Measurements from ENCODE around the gene TNFSF8. TPM values are rescaled to one million over a fixed set of nuclear protein-coding genes. Genes with fewer than 3 reads are reported as not detected.

Gene TNFSF8
- total RNA-seq, 1 experiment from 2014 or later, result 0.15 TPM

- H3K36me3 ChIP-seq (ENCODE audit: control insufficient read depth, insufficient read depth, low read length), result no peaks in the 10 kb centered on the region
- ATAC-seq (no peak), DNase-seq (ENCODE audit: low read depth, low spot score) (no peak)
- H3K4me3 ChIP-seq (ENCODE audit: low read depth in 2 of 2, low read length in 2 of 2), result no peak overlapping the region
- H3K9me3 ChIP-seq (ENCODE audit: control insufficient read depth, insufficient read depth, low read depth, low read length), result no peaks in the 10 kb centered on the region
- H3K27ac ChIP-seq (ENCODE audit: low read length), result no peak overlapping the region
- TF ChIP-seq TCF7L2 (IDR thresholded peaks at IDR 0.05; ENCODE audit: low read depth, low read length) (no peak), SIN3A (IDR thresholded peaks at IDR 0.05; ENCODE audit: borderline replicate concordance, insufficient read depth, low read depth, low read length) (no peak), CTCF (IDR thresholded peaks at IDR 0.05) (no peak), REST (IDR thresholded peaks at IDR 0.05; ENCODE audit: insufficient read depth in 1 of 2, low read depth in 2 of 2, low read length in 1 of 2) (no peak), POLR2AphosphoS5 (IDR thresholded peaks at IDR 0.05; ENCODE audit: low read depth, low read length) (no peak)
- ChIA-PET POLR2A (no interaction called here), CTCF (no interaction called here)
- H3K4me1 ChIP-seq (ENCODE audit: control insufficient read depth, insufficient read depth, low read length), result no peaks in the 10 kb centered on the region
- intact Hi-C loops (cut with micrococcal nuclease; ENCODE audit: unreplicated experiment) (no loop called here), in situ Hi-C loops (cut with HindIII; ENCODE audit: low pct_unique_long_range_greater_than_20kb, low sequenced_read_pairs) (no loop called here)
- H3K27me3 ChIP-seq (ENCODE audit: control insufficient read depth, insufficient read depth, low read length), result no peaks in the 10 kb centered on the region
- no TSS peak for BruUV-seq (replicated peaks)
Measured at GRCh38 chr9:114909661-114910060, 20.7 kb downstream of the TNFSF8 start.

DNA sequence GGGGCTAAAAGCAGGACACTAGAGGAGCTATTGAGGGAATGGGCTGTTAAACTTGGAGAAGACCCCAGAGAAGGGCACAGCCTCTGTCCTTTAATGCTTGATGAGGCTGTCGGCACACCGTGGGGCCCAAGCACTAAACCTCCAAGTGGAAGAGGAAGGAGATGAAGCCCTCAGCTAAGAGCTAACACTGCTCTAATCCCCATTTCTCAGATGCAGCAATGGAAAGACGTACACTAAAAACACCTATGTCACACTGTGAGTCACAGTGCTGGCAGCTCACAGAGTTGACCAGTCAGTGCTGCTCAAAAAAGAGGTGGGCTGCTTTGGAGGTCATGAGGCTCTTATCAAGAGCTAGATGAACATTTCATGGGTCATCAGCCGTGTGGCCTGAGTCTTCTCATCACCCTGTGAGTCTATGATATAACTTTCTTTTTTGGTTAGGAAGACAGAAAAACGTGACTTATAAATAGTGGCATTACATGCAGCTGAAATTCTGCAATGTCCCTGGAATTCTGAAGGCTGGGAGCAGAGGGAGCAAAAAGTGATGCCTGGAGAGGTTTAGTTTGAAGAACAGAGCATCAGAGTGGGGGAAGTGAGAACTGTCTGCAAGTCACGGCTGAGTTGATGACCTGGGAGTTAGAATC, 21.5 kb downstream of the TNFSF8 start:
- TF ChIP-seq CTCF (IDR thresholded peaks at IDR 0.05) (no peak), REST (IDR thresholded peaks at IDR 0.05; ENCODE audit: insufficient read depth in 1 of 2, low read depth in 2 of 2, low read length in 1 of 2) (no peak), SIN3A (IDR thresholded peaks at IDR 0.05; ENCODE audit: borderline replicate concordance, insufficient read depth, low read depth, low read length) (no peak), POLR2AphosphoS5 (IDR thresholded peaks at IDR 0.05; ENCODE audit: low read depth, low read length) (no peak), TCF7L2 (IDR thresholded peaks at IDR 0.05; ENCODE audit: low read depth, low read length) (no peak)
- H3K27me3 ChIP-seq (ENCODE audit: control insufficient read depth, insufficient read depth, low read length), result no peaks in the 10 kb centered on the region
- H3K4me1 ChIP-seq (ENCODE audit: control insufficient read depth, insufficient read depth, low read length), result no peaks in the 10 kb centered on the region
- intact Hi-C loops (cut with micrococcal nuclease; ENCODE audit: unreplicated experiment), result no loop called here
- H3K4me3 ChIP-seq (ENCODE audit: low read depth in 2 of 2, low read length in 2 of 2), result no peak overlapping the region
- POLR2A ChIA-PET, result no interaction called here
- no peaks in the 10 kb centered on the region for H3K36me3 ChIP-seq (ENCODE audit: control insufficient read depth, insufficient read depth, low read length)
- DNase-seq (ENCODE audit: low read depth, low spot score) (no peak), ATAC-seq (no peak)
- CTCF ChIA-PET, result no interaction called here
- BruUV-seq (replicated peaks), result no TSS peak
- in situ Hi-C loops (cut with HindIII; ENCODE audit: low pct_unique_long_range_greater_than_20kb, low sequenced_read_pairs), result no loop called here
- no peak overlapping the region for H3K27ac ChIP-seq (ENCODE audit: low read length)
- H3K9me3 ChIP-seq (ENCODE audit: control insufficient read depth, insufficient read depth, low read depth, low read length), result no peaks in the 10 kb centered on the region

Data from Panc1 (cell line).